IMR-90 (cell line): ENCODE results near the gene TUBA3D. TPM values are rescaled to one million over a fixed set of nuclear protein-coding genes. Genes with fewer than 3 reads are reported as not detected.
"Not testable (repeated sequence)": the region's sequence is repeated elsewhere in the genome, so short reads cannot be mapped to it uniquely, and the experiment has no call there.

Experiments used
- ATAC-seq: fragments of 200-7000 bp; cut with Tn5 transposase; 2 replicates; pipeline ENCODE4 v1.9.1; 2020; ENCODE audit warnings: low read depth, mild to moderate bottlenecking, moderate library complexity
- BruUV-seq: library from RNA; stranded (reverse); fragments of 400-500 nt; replicated peaks from 2 replicates; lab custom pipeline; 2021; lab: Mats Ljungman, UMichigan
- CTCF ChIA-PET: fragments of 300-600 bp; formaldehyde crosslinking; extraction: SDS; loops from one replicate; lab custom pipeline; 2021; ENCODE audit warnings: antibody characterized with exemption; lab: Yijun Ruan, JAX
- POLR2A ChIA-PET: fragments of 300-600 bp; sonication (Branson Sonifier 250); formaldehyde crosslinking; loops from one replicate; lab custom pipeline; 2022; ENCODE audit warnings: antibody characterized with exemption; ENCODE audit not compliant: unreplicated experiment; lab: Charles Lee
- DNase-seq: peaks from one replicate; pipeline ENCODE4 v3.0.0; 2013
- H2AFZ ChIP-seq: replicated peaks from 2 replicates; pipeline ENCODE3; 2013; ENCODE audit warnings: low read length, mild to moderate bottlenecking; ENCODE audit not compliant: poor library complexity
- H2AK5ac ChIP-seq: 2 replicates; pipeline ENCODE4 v1.6.1; 2013; ENCODE audit warnings: low read depth, low read length, inconsistent platforms
- H2AK9ac ChIP-seq: replicated peaks from 2 replicates; pipeline ENCODE3; 2013; ENCODE audit warnings: mild to moderate bottlenecking, low read depth, low read length, moderate library complexity; ENCODE audit not compliant: poor library complexity
- H2BK120ac ChIP-seq: 2 replicates; pipeline ENCODE4 v1.6.1; 2013; ENCODE audit warnings: low read depth, low read length, inconsistent platforms
- H2BK15ac ChIP-seq: 3 replicates; pipeline ENCODE4 v1.6.1; 2013; ENCODE audit warnings: low read depth, low read length, inconsistent platforms
- H2BK20ac ChIP-seq: 2 replicates; pipeline ENCODE4 v1.6.1; 2013; ENCODE audit warnings: low read depth, mild to moderate bottlenecking, inconsistent platforms, low read length, moderate library complexity
- H2BK5ac ChIP-seq: 2 replicates; pipeline ENCODE4 v1.6.1; 2013; ENCODE audit warnings: mild to moderate bottlenecking, low read depth, low read length, inconsistent platforms; ENCODE audit not compliant: poor library complexity, severe bottlenecking
- H3K14ac ChIP-seq: replicated peaks from 2 replicates; pipeline ENCODE4 v1.6.1; 2013; ENCODE audit warnings: low read depth, low read length, inconsistent platforms
- H3K18ac ChIP-seq: 2 replicates; pipeline ENCODE4 v1.6.1; 2013; ENCODE audit warnings: low read depth, low read length, control low read depth
- H3K23ac ChIP-seq: 2 replicates; pipeline ENCODE4 v1.6.1; 2013; ENCODE audit warnings: low read depth, low read length, inconsistent platforms
- H3K27ac ChIP-seq: 2 replicates; pipeline ENCODE4 v1.5.1; 2013; ENCODE audit warnings: mild to moderate bottlenecking, control low read depth, low read length; ENCODE audit not compliant: insufficient read depth
- H3K27me3 ChIP-seq: 2 replicates; pipeline ENCODE4 v1.6.1; 2013; ENCODE audit warnings: low read length; ENCODE audit not compliant: control insufficient read depth, insufficient read depth
- H3K36me3 ChIP-seq: 2 replicates; pipeline ENCODE4 v1.6.1; 2013; ENCODE audit warnings: low read length, mixed read lengths; ENCODE audit not compliant: control insufficient read depth, insufficient read depth
- H3K4ac ChIP-seq: 2 replicates; pipeline ENCODE4 v1.6.1; 2013; ENCODE audit warnings: low read depth, low read length, inconsistent platforms
- H3K4me1 ChIP-seq: 2 replicates; pipeline ENCODE4 v1.6.1; 2013; ENCODE audit warnings: low read length, mixed read lengths; ENCODE audit not compliant: control insufficient read depth, insufficient read depth
- H3K4me2 ChIP-seq: 2 replicates; pipeline ENCODE4 v1.6.1; 2013; ENCODE audit warnings: low read depth, mild to moderate bottlenecking, control low read depth, low read length, moderate library complexity
- H3K4me3 ChIP-seq: 2 replicates; pipeline ENCODE4 v1.5.1; 2013; ENCODE audit warnings: low read depth, mild to moderate bottlenecking, control low read depth, low read length, moderate library complexity; ENCODE audit not compliant: insufficient read depth
- H3K56ac ChIP-seq: 2 replicates; pipeline ENCODE4 v1.6.1; 2013; ENCODE audit warnings: low read length, inconsistent platforms; ENCODE audit not compliant: insufficient read depth; ENCODE audit errors: extremely low read depth
- H3K79me1 ChIP-seq, 2 experiments: 2 replicates each; pipeline ENCODE4 v1.6.1; 2013; ENCODE audit warnings: low read length in 2 of 2, inconsistent platforms in 1 of 2, low read depth in 1 of 2
- H3K9ac ChIP-seq: 2 replicates; pipeline ENCODE4 v1.6.1; 2013; ENCODE audit warnings: low read depth, low read length, control low read depth
- H3K9me1 ChIP-seq: 2 replicates; pipeline ENCODE4 v1.6.1; 2013; ENCODE audit warnings: low read length, inconsistent platforms; ENCODE audit not compliant: insufficient read depth
- H3K9me3 ChIP-seq: 2 replicates; pipeline ENCODE4 v1.6.1; 2013; ENCODE audit warnings: low read length; ENCODE audit not compliant: control insufficient read depth, insufficient read depth
- H4K20me1 ChIP-seq: 2 replicates; pipeline ENCODE4 v1.6.1; 2013; ENCODE audit warnings: low read length, inconsistent platforms; ENCODE audit not compliant: insufficient read depth
- H4K5ac ChIP-seq: 2 replicates; pipeline ENCODE4 v1.6.1; 2013; ENCODE audit warnings: mild to moderate bottlenecking, low read depth, low read length, control low read depth
- H4K8ac ChIP-seq, 2 experiments: 2 replicates each; pipeline ENCODE4 v1.6.1; 2013; ENCODE audit warnings: low read depth in 2 of 2, low read length in 2 of 2, control low read depth in 1 of 2, inconsistent platforms in 1 of 2
- H4K91ac ChIP-seq: 2 replicates; pipeline ENCODE4 v1.6.1; 2013; ENCODE audit warnings: low read depth, low read length, inconsistent platforms; ENCODE audit not compliant: insufficient read depth
- WGBS, 2 experiments: methylation state at CpG; one replicate each; pipeline versions ENCODE4 v1.1.5 to v1.1.7; 2013; ENCODE audit warnings: missing lambda C conversion rate in 2 of 2; ENCODE audit not compliant: insufficient read length in 1 of 2; ENCODE audit errors: extremely low coverage in 2 of 2; 5-methylcytosine and 5-hydroxymethylcytosine counted together
- dilution Hi-C: fragments of 300-500 bp; cut with HindIII; formaldehyde crosslinking; loops from one replicate; pipeline ENCODE4 v1.14.3; 2018; ENCODE audit warnings: low sequenced_read_pairs; ENCODE audit not compliant: unreplicated experiment
- in situ Hi-C: fragments of 300-500 bp; cut with MboI; formaldehyde crosslinking; loops from 3 replicates; pipeline ENCODE4 v1.14.3; 2019; ENCODE audit warnings: low sequenced_read_pairs, inconsistent platforms, mixed read lengths
- intact Hi-C: fragments of 100-400 bp; cut with micrococcal nuclease; formaldehyde crosslinking; loops from 2 replicates; pipeline ENCODE4 v1.10.0; 2022
- polyA plus RNA-seq, 3 experiments: library from polyadenylated mRNA; depleted of rRNA; stranded (reverse); fragments of >200 nt; gene quantifications; 2 replicates each; pipeline ENCODE4 v1.2.3, GENCODE V29; 2012; ENCODE audit warnings: low replicate concordance in 1 of 3
- total RNA-seq: library from RNA; depleted of rRNA; stranded (reverse); fragments of >200 nt; gene quantifications from 2 replicates; pipeline ENCODE4 v1.2.3, GENCODE V29; 2012

TUBA3D gene
- total and polyA plus RNA-seq, 2 of the 4 experiments (the other 2 are of a cell fraction), result not detected

DNA sequence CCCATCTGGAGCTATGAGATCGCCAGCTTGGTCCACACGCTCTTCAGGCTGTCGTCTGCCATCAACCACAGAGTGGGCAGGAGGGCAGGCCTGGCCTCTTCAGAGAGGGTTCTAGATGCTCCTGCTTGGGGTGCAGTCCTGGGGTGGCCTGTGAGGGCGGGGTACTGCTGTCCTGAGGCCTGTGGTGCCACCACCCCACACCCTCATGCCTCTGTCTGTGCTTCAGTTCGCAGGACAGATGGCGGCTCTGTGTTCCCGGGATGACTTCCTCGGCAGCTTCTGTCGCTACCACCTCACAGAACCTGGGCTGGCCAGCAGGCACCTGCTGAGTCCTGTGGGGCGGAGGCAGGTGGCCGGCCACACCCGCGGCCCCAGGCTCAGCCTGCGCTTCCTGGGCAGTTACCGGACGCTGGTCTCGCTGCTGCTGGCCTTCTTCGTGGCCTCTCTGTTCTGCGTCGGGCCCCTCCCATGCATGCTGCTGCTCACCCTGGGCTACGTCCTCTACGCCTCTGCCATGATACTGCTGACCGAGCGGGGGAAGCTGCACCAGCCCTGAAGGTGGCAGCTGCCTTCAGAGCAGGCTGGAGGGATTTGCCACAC lies 44.1 kb downstream of the TUBA3D start:
- H4K5ac ChIP-seq, H3K18ac ChIP-seq, H2AK5ac ChIP-seq, BruUV-seq, H2AFZ ChIP-seq, H3K4me2 ChIP-seq, H3K23ac ChIP-seq, H4K20me1 ChIP-seq, CTCF ChIA-PET, H2BK120ac ChIP-seq, H2BK15ac ChIP-seq, dilution Hi-C loops, H3K9me3 ChIP-seq, H2AK9ac ChIP-seq, POLR2A ChIA-PET, H3K14ac ChIP-seq, H3K4me3 ChIP-seq, intact Hi-C loops, H2BK20ac ChIP-seq, H4K91ac ChIP-seq, H3K9ac ChIP-seq, DNase-seq, ATAC-seq, H3K4ac ChIP-seq, H3K27ac ChIP-seq, H3K79me1 ChIP-seq, H3K4me1 ChIP-seq, H3K27me3 ChIP-seq, H3K9me1 ChIP-seq, H4K8ac ChIP-seq, H2BK5ac ChIP-seq, H3K56ac ChIP-seq: not testable (repeated sequence)
- no CpG with 5 or more reads among the region's 24 CpGs for WGBS, 2 experiments
- peaks cover 28% of the 10 kb centered on the region for H3K36me3 ChIP-seq
- in situ Hi-C loops, result loop anchor here (25.0 kb wide), 2 partner anchors 408 to 1358 kb away; partner anchors contain the start of gene PLEKHB2
